ENCODE results near the gene HABP2.

DNA sequence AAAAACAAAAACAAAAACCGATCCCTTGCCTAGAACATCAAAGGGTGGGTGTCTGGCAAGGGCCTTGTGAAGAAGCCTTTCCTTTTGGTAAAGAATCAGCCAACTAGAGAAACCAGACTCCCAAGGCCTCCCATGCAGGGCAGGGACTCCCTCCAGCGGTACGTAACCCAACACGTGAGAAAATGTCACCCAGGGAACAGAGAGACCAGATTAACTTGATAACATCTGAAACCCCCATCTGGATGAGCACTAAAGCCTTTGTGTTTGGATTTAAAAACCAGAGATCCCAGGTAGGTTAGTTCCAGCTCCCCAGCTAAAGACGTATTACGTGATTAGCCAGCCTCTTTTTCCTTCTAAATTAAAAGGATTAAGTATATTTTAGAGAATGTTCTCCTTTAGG, 3.0 kb upstream of the HABP2 start:
- TF ChIP-seq EP300 (IDR thresholded peaks at IDR 0.05) (no peak), POLR2A (IDR thresholded peaks at IDR 0.05) (no peak)

Data from stomach (tissue), 4 donors.